GM19397 (cell line): Measurements from ENCODE around the gene GAB2.

Source experiments
- ATAC-seq: cut with Tn5 transposase; IDR thresholded peaks from one replicate; pipeline ENCODE4 v1.9.1; 2021; ENCODE audit warnings: mild to moderate bottlenecking, moderate library complexity; ENCODE audit not compliant: unreplicated experiment

Gene GAB2

DNA sequence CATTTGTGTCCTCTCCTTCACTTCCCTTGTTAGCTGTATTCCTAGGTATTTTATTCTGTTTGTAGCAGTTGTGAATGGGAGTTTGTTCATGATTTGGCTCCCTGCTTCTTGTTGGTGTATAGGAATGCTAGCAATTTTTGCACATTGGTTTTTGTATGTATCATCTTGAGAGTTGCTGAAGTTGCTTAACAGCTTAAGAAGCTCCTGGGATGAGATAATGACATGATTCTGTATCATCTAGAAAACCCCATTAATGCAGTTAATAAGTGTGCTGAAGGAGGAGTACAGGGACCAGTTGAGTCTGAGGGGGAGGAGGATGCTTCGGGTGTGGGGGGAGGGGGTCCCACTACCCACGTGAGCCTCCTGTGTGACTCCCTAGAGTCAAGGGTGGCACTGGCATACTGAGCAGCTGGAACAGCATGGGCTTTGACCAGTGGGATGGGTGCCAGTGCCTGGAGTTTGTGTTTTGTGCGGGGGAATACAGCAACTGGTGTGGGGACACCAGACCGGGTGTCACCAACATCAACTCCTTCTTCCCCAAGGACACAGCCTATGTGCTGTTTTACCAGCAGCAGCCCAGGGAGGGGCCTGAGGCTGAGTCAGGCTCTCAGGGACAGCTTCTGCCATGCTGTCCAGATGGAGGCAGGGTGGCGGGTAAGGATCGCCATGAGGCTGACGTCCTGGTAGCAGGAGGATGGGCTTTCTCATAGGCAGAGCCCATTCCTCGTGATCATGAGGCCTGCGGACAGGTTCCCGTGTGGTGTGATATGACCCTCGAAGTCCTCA is 204.8 kb downstream of the GAB2 start:
- no peak for ATAC-seq

DNA sequence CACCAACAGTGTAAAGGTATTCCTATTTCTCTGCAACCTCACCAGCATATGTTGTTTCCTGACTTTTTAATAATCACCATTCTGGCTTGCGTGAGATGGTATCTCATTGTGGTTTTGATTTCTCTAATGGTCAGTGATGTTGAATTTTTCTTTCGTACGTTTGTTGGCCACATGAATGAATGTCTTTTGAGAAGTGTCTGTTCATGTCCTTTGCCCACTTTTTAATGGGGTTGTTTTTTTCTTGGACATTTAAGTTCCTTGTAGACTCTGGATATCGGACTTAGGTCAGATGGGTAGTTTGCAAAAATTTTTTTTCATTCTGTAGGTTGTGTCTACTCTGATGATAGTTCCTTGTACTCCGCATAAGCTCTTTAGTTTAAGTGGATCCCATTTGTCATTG is 206.1 kb downstream of the GAB2 start:
- ATAC-seq, result no peak

DNA sequence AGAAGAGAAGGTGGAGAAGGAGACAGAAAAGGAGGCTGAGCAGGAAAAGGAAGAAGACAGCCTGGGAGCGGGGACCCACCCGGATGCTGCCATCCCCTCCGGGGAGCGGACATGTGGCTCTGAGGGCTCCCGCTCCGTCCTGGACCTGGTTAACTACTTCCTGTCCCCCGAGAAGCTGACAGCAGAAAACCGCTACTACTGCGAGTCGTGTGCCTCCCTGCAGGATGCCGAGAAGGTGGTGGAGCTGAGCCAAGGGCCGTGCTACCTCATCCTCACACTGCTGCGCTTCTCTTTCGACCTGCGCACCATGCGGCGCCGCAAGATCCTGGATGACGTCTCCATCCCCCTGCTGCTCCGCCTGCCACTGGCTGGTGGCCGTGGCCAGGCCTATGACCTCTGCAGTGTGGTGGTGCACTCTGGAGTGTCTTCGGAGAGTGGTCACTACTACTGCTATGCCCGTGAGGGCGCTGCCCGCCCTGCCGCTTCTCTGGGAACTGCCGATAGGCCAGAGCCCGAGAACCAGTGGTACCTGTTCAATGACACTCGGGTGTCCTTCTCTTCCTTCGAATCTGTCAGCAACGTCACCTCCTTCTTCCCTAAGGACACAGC is 207.5 kb downstream of the GAB2 start:
- no peak for ATAC-seq

DNA sequence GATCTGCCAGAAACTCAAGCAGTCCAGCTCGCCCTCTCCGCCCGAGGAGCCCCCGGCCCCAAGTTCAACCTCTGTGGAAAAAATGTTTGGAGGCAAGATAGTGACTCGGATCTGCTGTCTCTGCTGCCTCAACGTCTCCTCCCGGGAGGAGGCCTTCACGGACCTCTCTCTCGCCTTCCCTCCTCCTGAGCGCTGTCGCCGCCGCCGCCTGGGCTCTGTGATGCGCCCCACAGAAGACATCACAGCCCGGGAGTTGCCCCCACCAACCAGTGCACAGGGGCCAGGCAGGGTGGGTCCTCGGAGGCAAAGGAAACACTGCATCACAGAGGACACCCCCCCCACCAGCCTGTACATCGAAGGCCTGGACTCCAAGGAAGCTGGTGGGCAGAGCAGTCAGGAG is 208.1 kb downstream of the GAB2 start:
- no peak for ATAC-seq

DNA sequence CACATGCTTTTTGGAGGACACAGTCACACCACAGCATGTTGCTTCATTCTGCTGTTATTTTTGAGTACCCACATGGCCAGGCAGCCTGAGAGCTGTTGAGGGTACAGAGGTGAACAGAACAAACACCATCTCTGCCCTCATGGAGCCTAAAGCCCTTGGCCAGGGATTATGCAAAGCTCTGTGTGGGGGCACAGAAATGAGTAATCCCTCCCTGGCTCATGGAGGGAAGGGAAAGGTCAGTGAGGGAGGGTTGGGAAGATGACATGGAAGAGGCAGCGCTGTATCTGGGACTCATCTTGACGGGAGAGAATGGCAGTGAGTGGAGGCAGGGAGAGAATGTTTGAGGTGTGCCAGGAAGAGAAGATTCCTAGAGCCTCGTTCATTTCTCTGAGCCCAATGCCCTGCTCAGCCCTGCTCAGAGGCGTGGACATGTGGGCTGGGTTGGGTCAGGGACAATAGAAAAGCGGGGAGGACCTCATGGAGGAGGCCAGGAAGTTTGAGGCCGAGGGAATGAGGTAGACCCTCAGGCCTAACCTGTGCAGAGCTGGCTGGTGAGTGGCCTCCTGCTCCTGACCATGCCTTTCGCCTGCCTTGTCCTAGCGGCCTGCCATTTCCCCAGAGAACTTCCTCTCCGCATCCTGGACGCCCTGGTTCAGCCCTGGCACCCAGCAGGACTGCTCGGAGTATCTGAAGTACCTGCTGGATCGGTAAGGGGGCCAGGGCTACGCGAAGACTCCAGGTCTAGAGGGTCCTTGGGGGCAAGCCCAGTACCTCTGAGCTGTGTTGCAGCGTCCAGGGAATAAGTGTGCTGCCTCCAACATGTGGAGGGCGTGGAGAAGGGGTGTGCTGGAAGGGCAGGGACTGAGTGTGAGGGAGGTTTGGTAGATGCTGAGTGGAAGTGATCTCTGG is 209.1 kb downstream of the GAB2 start:
- no peak for ATAC-seq

DNA sequence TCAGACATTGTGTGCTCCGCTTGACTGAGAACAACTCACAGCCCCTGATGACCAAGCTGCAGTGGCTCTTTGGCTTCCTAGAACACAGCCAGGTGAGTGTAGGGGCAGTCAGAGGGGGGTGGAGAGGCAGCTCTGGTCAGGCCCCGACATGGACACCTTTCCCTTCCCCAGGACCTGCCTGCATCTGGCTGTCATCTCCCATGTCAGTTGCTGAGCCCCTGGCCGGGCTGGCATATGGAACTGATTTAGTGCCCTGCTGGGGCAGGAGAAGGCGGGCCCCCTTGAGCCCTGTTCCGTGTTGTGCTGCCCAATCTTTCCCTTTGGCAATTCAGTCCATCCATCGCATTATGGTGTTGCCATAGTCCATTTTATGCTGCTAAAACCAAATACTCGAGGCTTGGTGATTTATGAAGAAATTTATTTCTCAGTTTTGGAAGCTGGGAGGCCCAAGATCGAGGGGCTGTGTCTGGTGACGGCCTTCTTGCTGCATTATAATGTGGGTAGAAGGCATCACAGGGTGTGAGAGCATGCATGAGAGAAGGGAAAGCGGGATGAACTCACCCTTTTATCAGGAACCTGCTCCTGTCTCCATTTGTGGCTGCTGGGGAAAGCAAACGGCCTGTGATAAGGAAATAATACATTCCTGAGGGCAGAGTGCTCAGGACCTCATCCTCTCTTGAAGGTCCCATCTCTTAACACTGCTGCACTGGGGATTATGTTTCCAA is 209.9 kb downstream of the GAB2 start:
- no peak for ATAC-seq

DNA sequence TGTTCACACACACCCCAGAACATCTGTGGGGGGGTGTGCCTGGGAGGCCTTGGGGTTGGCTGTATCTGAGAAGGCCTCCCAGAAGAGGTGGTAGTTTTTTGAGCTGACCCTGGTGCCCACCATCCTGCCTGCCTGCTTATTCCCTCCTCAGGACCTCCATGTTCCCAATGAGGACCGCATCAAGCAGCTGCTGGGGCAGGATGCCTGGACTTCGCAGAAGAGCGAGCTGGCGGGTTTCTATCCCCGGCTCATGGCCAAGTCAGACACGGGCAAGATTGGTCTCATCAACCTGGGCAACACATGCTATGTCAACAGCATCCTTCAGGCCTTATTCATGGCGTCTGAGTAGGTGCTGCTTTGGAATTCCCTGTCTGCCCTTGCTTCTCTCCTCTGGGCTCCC is 211.9 kb downstream of the GAB2 start:
- no peak for ATAC-seq

DNA sequence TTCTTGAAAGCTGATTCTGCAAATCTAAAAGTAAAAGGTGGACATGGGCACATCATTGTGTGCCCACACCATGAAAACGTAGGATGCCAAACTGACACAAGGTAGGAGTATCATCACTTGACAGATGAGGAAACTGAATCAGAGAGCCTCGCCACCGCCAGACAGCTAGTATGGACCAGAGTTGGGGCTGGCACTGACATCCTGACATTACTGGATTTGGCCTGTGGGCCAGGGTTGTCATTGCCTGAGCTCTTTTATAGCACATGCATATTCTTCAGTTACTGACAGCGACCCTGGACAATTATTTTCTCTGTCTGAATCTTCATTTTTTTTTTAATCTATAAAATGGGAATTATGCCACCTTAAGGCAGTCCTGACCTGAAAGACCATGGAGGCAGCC is 212.4 kb downstream of the GAB2 start:
- ATAC-seq, result no peak

DNA sequence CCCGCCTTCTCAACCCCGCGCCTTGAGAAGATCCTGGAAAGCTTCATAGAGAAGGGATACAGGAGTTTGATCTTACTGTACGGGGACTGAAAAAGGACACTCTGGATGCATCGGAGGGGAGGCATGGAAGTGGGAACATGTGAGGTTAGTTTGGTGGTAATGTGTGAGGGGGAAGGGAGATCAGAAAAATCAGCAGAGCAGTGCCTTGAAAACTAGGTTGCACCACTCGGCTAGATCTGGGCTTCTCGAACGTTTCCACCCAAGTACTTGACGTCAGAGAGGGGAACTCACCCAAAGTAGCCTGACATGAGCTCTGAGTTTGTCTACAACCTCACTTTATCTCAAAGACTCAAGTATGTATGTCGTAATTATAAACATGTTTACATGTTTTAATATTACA is 214.4 kb downstream of the GAB2 start:
- no peak for ATAC-seq

DNA sequence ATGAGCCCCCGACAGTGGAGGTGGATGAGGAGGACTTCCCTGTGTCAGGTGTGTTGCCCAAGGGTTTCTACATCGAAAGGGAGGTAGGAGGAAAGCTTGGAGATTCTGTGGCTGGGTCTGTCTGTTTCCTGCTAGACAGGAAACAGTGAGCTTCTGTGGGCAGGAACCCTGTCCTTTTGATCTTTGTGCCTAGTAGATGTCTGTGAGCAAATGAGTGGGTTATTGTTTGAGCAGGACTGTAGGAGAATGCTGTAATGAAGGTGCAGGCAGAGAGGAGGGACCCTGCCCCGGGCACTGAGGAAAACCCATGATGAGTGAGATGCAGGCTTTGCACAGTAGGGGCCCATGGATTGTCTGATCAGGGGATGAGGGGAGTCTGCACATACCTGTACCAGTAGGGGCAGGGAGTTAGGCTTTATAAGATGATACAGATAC is 214.9 kb downstream of the GAB2 start:
- ATAC-seq, result no peak

DNA sequence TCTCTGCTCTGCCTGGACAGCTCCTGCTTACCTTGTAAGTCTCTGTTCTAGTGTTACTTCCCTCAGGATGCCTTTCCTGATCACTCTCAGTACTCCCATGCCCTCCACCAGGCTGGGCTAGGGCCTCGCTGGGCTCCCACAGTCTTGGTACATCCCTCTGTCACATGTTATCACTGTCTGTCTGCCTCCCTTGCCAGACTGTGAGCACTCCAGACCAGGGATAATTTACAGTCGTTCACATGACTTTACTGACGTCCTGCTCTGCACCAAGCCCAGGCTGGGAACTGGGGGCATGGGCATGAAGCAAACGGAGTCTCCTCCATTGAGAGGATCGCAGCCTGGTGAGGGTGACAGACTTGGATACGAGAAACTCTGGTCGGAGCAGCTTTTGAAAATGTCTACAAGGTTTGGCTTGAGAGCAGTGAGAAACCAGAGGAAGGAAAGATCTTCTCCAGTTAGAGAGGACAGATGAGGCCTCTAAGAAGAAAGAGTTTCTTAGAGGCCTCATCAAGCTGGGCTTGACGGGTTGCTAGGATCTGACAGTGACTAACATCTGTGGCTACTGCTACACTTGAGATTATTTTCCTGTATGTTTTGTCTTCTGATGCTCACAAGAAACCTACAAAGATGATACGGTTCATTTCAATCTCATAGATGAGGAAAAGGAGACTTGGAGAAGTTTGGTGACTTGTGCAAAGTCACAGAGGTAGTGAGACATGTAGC is 216.4 kb downstream of the GAB2 start:
- no peak for ATAC-seq

DNA sequence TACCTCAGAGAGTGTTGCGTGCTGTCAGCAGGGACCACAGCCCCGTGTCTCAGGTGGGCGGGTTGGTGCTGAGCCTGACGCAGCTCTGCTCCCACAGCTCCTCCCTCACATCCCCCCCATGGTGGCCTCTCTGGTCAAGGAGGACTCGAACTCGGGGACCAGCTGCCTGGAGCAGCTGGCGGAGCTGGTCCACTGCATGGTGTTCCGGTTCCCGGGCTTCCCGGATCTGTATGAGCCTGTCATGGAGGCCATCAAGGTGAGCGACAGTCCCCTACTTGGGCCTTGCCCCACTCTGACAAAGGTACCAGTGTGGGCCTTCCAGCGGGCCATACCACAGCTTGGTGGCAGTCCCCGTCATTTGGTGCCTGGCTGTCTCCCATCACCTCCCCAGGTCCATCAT is 217.1 kb downstream of the GAB2 start:
- ATAC-seq, result no peak

DNA sequence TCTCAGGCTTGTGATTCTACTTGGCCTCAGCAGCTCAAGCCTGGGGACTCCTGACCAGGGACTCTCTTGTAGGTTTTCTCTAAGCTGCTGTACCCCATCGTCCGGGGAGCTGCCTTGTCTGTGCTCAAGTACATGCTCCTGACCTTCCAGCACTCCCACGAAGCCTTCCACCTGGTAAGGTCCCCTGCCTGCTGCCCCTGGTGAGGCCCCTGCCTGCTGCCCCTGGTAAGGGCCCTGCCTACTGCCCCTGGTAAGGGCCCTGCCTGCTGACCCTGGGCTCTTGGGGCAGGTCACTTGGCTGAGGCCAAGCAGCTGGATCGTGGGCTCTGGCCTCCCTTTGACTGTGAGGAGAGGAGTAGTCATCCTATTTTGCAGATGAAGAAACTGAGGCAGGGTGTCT is 217.6 kb downstream of the GAB2 start:
- ATAC-seq, result no peak

DNA sequence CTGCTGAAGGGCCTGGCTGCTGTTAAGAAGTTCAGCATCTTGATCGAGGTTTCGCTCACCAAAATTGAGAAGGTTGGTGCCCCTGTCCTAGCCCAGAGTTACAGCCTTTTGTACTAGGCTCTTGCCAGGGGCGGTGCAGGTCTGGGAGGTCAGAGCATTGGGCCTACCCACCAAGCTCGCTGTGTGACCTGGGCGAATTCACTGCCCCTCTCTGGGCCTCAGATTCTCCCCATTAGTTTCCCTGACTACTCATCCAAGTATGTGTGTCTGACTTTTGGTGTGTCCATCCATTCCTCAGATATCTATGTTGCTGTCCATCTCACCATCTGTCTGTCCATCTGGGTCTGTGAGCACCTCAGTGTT is 218.0 kb downstream of the GAB2 start:
- no peak for ATAC-seq

DNA sequence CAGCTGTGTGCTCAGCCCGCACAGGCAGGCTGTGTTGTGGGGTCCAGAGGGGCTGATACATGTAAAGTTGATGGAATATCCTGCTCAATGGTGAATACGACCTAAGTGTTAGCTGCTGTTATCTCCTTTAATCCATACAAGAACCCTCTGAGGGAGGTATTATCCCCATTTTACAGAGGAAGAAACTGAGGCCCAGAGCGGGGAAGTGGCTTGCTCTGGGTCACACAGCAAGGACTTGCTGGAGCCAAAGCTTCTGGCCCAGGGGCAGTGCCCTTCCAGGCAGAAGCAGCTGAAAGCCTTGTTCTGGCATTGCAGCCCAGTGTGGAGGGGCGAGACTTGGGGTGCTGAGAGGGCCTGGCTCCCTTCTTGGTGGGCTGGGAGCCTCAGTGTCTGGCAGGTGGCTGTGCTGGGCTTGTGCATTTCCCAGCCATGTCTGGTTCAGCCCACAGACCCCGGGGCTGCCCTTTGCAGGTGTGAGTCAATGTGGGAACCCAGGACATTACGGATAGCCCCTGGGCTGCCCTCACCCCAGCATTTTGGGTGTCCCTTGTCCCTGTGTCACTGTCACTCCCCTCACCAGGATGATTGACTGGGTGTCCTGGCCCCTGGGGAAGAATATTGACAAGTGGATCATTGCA is 218.5 kb downstream of the GAB2 start:
- ATAC-seq, result no peak

DNA sequence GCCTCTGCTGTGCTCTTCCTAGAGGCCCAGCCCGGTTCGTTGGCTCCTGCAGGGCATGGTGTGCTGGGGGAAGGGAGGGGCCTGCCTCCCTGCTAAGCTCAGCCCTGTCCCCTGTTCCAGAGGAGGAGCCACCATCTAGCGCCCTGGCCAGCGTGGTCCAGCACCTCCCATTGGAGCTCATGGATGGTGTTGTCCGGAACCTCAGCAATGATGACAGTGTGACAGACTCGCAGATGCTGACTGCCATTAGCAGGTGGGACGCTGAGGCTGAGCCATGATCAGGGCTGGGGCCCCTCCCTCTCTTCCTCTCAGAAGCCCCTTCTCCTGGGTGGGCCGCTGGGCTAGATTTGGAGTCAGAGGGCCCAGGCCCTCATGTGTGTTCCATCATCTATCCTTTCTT is 219.8 kb downstream of the GAB2 start:
- no peak for ATAC-seq

DNA sequence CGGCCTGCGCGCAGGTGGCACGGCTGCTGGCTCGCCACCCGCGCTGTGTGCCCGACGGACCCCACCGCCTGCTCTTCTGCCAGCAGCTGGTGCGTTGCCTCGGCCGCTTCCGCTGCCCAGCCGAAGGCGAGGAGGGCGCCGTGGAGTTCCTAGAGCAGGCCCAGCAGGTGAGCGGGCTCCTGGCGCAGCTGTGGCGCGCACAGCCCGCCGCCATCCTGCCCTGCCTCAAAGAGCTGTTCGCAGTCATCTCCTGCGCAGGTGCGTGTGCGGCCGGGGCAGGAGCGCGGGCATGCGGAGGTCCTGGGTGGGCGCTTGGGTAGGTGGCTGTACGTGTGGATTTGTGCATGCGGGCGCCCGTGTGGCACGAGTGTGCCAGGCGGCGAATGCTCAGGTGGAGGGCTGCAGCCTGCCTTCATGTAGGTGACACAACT is 220.9 kb downstream of the GAB2 start:
- no peak for ATAC-seq

DNA sequence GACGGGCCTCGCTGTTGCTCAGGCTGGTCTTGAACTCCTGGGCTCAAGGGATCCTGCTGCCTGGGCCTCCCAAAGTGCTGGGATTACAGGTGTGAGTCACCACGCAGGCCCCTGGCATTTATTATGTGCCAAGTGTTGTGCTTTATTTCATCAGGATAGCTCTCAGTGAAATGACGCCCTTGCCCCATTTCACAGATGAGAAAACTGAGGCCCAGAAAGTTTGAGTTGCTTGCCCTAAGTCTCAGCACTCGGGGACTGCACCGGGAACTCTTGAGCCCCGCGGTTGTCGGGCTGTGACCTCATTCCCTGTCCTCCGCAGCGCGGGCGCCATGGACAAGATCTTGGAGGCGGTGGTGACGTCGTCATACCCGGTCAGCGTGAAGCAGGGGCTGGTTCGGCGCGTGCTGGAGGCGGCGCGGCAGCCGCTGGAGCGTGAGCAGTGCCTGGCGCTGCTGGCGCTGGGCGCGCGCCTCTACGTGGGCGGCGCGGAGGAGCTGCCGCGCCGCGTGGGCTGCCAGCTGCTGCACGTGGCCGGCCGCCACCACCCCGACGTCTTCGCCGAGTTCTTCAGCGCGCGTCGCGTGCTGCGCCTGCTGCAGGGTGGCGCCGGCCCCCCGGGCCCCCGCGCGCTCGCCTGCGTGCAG is 221.6 kb downstream of the GAB2 start:
- ATAC-seq, result no peak

DNA sequence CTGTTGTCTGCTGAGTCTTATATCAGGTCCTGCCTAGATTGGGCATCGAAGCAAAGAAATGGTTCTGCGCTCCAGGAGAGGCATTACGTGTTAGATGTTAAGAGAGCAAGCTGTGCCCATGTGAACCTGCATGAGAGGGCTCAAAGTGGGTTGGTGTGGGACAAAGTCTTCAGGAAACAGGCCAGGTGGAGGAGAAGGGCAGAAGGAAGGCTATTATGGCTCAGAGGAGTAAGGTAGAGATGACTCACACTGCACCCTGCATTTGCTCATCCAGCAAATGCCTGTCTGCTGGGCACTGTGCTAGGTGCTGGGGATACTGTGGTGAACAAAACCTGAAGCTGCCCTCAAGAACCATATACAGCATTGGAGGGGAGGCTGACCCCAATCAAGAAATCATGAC is 223.1 kb downstream of the GAB2 start:
- ATAC-seq, result no peak

DNA sequence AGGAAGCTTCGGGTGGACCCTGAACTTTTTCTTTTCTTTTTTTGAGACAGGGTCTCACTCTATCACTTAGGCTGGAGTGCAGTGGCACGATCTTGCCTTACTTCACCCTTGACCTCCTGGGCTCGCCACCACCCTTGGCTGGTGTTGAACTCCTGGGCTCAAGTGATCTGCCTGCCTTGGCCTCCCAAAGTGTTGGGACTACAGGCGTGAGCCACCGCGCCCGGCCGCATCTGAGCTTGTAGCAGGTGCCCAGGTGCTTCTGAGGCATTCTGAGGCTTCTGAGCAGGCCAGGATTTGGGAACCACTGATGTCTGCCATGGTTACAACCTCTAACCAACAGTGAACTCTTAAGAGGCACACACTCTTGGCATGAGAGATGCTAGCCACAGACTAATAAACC is 223.8 kb downstream of the GAB2 start:
- no peak for ATAC-seq
